GM21786 (cell line): ENCODE results near the gene FRS3.

Source experiments
- ATAC-seq: cut with Tn5 transposase; IDR thresholded peaks from one replicate; pipeline ENCODE4 v1.9.1; 2021; ENCODE audit not compliant: unreplicated experiment

Gene FRS3

DNA sequence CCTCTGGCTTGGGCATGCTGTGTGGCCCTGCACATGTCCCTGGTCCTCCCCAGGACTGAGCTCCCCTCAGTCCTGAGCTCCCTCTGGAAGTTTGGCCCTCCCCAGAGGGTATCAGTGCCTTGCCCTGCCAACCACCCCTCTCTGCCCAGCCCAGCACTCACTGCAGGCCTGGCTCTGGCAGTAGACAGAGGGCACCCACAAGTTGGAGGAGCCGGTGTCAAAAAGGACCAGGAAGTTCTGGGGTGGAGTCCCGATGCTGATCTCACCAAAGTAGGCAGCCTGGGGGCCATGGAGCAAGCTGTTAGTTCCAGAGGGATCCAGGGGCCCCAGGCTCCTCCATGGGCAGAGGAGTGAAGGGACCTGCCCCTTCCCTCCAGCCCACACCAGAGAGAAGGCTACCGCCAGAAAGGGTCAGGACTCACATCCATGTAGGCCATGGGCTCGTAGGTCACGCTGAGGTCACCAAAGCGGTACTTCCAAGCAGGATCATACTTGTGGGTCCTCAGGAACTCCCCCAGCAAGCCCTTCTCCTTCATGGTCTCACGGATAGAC, 35.4 kb downstream of the FRS3 start:
- no peak for ATAC-seq

DNA sequence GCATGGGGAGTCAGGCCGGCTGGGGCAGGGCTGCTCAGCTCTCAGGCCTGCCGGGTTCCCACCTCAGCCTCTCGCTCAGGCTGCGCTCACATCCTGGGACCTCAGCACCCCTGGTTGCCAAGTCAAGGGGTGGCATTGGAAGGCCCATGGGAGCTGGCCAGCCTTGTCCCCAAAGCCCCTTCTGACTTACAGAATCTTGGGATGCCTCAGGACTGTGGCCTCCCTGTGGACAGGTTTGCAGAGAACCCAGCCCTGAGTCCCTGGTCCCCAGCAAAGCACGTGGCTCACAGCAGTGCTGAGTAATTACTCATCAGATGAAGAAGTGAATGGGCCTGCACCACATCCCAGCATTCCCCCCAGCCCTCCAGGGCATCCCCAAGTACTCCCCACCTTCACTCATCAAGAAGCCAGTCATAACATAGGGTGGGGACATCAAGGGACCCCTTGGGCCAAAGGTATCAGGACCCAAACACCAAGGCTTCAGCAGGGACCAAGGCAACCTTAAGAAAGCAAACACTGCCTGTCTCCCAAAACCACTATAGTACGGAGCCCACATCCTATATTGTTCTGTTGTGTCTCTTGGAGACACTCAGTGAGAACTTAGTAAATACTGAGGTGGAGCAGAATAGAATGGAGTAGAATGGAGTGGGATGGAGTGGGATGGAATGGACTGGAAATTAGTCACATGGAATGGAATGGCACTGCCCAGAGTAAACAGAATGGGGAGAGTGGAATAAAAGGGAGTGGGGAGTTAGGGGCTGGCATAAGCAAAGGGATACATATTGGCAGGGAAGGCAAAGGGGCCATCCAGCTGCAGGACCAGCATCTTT, 36.1 kb downstream of the FRS3 start:
- ATAC-seq: no peak

DNA sequence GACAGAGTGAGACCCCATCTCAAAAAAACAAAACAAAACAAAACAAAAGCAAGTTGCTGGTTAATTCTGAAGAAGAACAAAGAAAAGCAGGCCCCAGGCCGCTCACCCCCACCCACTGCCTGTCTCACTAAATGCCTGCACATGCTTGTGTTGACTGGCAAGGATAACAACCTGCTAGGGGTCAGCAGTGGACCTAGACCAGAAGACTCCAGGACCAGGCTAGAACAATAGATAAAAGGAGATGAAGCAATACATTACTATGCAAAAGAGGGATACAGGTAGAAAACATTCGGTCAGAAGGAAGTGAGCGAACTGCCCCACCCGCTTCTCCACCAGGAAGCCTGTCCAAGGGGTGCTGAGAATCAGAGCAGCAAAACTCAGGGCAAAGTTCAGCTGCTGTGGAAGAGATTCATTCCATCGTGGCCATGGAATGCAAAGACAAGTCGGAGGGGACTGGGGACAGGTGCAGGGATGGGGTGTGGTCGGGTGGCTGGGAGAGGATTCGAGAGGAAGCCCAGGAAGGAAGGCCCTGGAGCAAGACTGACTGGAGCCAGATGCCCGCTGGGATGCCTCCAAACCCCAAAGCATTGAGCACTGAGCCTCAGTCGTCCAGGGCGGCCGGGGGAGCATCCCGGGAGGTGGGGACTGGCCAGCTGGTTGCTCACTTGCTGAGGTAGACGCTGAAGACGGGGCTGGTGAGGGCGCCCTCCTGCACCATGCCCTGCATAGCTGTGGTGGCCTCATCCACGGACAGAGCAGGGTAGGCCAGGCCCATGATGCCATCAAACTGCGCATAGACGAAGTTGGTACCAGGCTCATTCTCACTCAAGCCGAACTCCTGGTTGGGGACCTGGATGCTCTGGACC, 37.8 kb downstream of the FRS3 start:
- ATAC-seq: no peak

DNA sequence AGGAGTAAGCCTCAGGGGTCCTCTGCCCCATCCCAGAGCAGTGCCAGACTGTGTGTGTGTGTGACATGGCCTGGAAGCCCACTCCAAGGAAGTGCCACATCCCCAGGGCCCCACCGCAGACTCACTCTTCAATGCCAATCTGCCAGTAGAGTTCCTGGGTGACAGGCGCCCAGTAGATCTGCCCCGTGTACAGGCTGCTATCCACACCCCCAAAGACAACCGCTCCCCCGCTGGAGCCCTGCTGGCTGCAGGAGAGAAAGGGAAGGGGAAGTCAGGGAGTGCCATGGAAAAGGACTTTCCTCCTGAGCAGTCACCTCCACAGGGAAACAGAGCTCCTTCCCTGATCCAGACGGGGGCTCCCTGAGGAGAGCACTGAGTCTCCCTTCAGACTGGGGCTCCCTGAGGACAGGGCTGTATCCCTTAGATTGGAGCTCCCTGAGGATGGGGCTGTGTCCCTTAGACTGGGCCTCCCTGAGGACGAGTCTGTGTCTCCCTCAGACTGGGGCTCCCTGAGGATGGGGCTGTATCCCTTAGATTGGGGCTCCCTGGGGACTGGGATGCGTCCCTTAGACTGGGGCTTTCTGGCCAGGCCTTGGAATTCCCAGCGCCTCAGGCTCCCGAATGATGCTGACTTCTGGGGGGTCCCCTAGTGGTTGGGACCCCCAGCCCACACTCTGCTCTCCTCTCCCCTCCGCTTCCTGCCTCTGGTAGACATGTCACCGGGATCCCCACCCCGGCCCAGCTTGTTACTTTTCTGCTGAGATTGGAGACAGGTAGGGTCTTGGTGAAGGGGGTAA, 39.1 kb downstream of the FRS3 start:
- no peak for ATAC-seq

DNA sequence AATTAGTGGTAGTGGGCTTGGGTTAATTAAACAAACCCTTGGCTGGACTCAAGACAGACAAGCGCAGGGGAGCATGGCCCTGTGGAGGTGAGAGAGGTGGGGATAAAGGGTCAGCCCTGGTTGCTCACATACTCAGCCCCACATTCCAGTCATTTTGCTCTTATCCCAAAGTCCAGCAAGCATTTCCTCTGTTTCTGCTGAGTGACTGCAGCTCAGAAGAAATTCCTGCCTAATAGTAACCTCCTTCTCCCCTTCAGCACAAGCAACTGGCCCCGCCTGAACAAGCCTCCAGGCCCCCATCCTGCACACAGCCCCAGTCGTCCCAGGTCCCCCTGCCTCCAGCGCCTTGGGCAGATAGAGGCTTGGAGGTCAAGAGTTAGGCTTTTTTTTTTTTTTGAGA, 40.7 kb downstream of the FRS3 start:
- ATAC-seq: no peak

DNA sequence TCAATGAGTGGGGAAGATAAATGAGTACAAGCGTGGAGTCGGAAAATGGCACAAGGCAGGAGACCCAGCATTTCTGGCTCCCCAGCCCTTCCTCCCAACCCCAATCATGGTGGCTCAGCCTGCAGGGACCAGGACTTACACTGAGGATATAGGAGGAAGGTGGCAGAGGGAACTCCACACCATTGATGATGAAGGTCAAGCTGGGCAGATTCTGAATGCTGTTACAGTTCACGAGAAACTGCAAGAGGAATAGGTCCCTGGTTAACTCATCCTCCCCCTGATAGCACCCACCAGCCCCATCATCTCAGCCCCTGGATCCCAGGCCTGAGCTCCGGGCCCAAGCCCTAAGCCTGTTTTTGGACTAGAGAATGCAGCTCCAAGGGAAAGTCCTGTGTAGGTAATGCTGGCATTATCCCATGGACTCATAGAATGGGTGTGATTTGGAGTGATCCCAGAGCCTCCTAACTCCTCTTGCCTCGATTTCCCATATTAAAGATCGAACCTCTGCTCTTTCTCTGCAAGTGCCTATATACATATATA, 42.0 kb downstream of the FRS3 start:
- ATAC-seq: no peak

DNA sequence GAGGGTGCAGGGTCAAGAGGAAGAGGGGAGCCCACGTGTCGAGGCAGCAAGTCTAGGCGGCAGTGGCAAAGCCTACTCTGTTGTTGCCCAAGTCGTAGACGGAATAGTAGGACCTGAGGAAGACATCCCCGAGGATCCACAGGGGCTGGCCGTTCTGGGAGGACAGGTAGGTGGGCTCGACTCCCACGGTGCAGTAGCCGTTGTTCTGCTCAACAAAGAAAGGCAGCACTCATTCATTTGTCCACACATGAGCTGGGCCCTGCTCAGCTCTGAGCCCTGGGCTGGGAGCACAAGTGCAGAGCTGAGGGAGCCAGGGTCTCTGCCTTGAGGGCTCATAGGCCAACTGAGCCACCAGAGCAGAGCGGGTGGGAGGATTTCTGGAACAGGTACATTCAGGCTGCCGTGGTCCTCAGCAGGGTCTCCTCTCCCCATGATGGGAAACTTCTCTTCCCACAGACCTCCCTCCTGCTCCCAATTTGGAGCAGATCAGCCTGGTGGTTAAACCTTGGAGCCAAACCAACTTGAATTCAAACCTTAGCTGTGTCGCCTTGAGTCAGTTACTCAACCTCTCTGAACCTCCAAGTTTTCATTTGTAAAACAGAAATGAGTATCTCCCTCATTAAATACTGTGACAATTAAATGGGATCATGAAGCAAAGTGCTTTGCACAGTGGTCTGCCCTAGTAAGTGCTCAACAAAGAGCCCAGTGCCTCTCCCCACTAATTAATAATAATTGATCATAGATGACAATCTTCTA, 42.7 kb downstream of the FRS3 start:
- ATAC-seq: no peak

DNA sequence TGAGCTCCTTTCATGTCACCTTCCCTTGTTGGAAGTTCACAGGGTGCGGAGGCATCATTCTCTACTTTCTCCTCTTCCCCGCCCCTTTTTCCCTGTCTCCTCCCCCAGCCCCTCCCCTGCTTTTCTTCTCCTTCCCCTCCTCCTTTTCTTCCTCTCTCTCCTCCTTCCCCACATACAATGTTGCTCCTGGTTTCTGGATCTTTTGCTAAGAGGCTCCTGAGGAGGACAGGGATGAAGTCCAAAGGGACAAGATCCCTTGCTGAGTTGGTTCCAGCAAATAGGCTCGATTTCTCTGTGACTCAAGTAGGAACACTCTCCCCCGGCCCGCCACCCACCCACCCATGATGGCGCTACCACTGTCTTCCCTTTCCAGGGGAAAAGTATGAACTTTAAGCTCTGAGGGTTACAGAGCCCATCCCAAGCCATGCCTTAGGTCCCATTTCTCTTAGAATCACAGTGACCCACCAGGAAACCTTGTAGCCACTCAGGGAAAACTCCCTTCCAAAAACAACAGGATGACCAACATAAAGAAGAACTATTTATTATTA, 43.4 kb downstream of the FRS3 start:
- ATAC-seq: no peak

DNA sequence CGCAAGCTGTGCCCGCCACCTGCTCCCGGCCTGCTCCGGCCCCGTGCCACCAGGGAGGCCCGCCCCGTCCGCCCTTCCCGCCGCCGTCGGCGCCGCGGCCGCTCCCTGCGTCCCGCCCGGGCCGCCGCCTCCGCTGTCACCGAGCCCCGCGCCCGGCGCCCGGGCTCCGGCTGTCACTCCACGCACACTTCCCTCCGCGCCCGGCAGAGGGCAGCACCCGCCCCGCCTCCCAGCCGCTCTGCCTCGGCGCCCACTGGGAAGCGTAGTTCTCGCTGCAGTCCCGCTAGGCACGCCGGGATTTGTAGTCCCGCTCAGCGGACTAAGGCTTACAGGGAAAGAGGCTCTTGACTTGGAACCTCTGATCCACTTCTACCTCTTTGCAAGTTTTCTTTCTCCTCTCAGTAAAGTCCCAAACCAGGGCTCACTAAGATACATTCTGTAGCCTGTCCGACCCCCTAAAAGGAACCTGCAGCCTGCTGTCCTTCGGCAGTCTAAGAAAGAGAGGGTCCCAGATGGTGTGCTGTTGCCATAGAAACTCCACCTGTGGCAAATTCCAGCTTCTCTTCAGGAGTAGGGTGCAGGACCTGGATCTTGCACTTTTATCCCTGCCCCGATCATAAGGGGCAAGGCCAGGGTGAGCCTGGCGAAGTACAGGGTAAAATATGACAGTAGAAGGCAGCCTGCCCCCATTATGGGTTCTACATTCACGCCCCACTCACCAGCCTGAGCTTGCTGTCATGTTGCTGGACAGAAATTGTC, 44.1 kb downstream of the FRS3 start, which contains the start of gene TFEB:
TFEB (minus strand) TSS at position 182 of the 759 bp plus-strand sequence. CDS start 44,395 bp downstream, outside the sequence.
- peak; percentile 43 for ATAC-seq

DNA sequence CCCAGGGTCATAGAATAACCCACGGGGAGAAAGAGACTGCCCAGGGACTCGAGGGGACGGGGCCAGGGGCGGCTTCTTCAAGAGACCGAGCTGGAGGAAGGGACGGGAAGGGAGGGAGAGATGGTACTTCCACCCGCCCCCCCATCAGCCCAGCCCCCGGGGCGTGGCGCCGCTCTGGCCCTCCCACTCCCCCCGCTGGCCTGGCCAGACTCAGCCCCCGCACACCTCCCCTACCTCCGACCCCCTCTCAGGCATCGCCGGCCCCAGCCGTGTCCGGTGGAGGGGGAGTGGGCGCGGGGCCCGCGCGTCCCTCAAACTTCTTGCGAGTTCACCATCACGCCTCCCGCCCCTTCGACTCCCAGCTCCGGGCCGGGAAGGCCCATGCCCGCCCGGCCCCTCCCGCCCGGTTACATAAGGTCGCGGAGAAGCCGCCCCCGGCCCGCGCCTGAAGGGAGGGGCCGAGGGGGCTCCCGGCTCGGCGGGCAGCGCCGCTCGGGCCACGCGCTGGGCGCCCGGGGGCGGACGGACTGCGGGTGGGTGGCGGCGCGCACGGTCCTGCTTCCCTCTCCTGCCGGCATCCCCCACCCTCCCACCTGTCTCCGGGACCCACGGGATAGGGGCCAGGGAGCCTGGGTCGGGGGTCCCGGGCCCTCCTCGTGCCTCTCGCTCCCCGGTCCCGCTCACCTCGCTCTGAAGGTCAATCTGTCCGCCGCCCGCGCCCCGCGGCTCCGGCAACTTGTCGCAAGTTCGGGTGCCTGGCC, 44.9 kb downstream of the FRS3 start:
- peak; percentile 18 for ATAC-seq

DNA sequence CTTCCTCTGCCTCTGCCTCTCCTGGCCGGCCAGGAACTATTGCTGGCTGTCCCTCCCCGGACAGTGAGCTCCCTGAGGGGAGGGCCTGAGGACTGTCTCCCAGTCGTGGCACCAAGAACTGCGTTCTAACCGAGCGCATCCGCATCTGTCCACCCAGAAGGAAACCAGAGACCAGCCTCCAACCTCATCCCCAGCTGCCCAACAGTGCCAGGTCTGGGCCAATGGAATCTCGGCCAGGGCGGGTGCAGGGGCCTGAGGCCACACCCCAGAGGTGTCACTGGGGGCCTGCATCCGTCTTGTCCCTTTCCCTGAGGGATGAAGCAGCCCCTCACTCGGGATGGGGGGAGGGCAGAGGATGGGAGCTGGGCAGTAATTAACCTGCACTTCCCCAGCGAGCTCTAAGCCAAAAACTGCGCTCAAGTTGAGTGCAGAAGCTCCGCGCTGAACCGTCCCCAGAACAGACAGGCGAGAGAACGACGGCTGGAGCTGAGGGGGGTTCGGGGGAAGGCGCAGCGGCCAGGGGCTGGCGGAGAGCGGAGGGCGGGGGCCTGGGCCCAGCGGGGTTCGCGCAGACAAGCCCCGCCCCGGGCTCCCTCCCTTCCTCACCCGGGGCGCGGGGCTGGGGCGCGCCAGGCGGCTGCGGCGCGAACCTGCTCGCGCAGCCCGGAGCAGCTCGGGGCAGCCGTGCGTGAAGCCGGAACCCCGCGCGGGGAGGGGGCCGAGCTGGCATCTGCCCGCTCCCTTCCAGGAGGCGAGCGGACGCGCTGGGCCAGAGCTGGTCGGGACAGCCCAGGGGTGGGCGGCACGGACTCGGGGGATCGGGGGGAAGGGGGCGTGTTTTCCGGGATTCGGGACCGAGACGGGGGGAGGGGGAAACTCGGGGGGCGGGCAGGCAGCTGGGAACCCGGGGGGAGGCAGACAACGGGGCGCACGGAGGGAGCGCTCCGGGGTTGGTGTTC, 45.7 kb downstream of the FRS3 start:
- ATAC-seq: peak; percentile 33

DNA sequence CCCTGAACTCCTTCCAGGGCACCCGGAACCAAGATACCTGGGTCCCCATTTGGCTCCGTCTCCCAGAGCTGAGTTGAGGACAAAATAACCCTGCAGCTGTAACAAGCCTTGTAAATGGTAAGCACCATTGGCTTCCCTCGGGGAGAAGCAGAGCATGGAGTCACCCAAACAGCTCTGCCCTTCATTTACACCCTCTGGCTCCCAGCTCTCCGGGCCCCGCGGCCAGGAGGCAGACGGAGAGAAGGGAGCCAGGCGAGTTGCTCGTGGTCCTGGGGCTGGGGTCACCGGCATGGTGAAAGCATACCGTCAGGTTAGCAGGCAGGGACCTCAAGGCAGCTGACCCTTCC, 46.4 kb downstream of the FRS3 start:
- no peak for ATAC-seq

DNA sequence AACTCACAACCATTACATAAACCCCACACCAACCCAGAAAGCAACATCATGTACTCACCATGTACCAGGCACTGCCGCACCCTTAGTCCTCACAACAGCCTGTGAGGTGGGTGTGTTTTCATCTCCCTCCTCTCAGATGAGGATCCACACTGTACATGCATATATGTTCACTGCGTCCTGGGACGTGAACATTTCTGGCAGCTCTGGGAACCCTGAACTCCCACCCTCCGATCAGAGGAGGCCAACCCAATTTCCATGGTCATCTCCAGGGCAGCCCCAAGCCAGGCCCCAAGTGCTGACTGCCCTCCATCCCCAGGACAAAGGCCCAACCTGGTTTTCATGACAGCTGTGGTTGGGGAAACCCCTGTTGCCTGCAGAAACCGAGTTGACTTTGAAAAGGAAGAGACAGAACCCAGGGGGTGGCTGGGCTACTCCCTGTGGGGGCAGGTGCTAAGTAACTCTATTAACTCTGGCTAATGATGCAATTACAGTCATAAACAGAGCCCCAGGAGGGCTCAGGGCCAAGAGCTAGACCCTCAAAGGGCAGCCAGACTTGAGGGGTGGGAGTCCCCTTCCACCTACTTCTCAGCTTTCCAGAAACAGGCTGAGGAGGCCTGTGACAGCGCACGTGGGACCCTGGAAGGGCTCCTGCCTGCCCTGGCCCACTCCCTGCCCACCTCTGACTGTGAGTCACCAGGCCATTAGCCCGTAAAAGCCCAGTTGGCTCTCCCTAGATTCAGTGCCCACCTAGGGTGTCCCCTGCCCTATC, 46.9 kb downstream of the FRS3 start:
- ATAC-seq: peak; percentile 37

DNA sequence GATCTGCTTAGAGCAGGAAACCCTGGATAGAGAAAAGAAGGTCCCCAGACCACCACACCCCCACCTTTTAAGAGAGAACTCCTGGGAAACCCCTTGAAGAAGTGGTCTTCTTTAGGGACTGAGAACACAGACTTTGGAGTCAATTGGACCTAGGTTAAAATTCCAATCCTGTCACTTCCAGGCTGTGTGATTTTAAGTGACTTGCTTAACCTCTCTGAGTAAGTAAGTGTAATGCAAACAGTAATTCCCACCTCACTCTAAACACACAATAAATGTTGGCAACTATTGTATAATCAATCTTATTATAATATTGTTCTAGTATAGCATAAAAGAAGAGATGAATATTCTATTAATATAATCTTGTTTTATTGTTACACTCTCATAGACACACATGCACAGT, 47.6 kb downstream of the FRS3 start:
- no peak for ATAC-seq

DNA sequence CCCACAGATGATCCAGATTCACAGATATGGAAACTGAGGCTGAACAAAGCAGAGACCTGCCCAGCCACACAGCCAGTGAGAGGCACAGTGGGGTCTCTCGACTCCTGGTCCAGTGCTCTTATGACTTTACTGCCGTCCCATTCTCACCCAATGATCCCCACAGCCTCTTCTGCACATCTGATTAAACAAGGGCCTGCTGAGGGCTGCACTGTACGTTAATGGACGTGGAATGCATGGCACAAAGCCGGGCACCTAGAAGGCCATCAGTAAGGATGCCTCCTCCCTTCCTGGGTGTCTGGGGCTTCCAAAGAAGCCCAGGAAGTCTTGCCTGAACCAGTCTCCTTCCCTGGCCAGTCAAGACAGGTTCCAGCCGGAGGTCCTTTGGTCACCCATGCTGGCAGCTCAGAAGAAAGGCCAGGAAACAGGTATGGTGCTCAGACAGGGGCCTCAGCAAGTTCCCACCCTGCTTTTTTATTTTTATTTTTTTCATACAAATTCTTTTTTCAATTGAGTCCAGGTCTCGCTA, 48.1 kb downstream of the FRS3 start:
- no peak for ATAC-seq
